ENCODE results near the gene ADAMTSL4. TPM values are rescaled to one million over a fixed set of nuclear protein-coding genes. Genes with fewer than 3 reads are reported as not detected.

Gene ADAMTSL4
- total RNA-seq, 1 donor from 2014 or later: 1.6 TPM

- DNase-seq (ENCODE audit: low read depth): no peak
- Histone ChIP-seq H3K4me3 (ENCODE audit: low read depth, low read length) (no peak overlapping the region), H3K27me3 (ENCODE audit: control insufficient read depth, insufficient read depth, low read length) (no peaks in the 10 kb centered on the region), H3K36me3 (ENCODE audit: control insufficient read depth, insufficient read depth, low read length) (peaks cover 4% of the 10 kb centered on the region)
- TF ChIP-seq CTCF (IDR thresholded peaks at IDR 0.05; ENCODE audit: insufficient read depth, low read length, severe bottlenecking): no peak
- FAIRE-seq: no peak
Observed at GRCh38 chr1:150551051-150551783, 2.0 kb downstream of the ADAMTSL4 start.

DNA sequence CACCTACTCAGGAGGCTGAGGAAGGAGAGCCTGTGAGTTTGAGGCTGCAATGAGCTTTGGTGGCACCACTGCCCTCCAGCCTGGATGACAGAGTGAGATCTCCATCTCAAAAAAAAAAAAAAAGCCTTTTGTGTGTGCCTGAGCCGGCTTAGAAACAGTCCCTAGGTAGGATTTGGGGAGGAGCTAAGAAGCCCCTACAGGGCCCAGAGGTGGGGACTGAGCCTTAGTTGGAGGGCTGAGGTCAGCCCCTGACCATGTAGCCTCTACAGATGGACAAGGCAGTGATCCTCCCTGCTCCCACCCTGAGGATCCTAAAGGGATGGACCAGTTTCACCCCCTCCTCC lies 2.5 kb downstream of the ADAMTSL4 start:
- Histone ChIP-seq H3K36me3 (ENCODE audit: control insufficient read depth, insufficient read depth, low read length) (peaks cover 4% of the 10 kb centered on the region), H3K4me3 (ENCODE audit: low read depth, low read length) (no peak overlapping the region), H3K27me3 (ENCODE audit: control insufficient read depth, insufficient read depth, low read length) (no peaks in the 10 kb centered on the region)
- DNase-seq (ENCODE audit: low read depth) (no peak), FAIRE-seq (no peak)
- no peak for TF ChIP-seq CTCF (IDR thresholded peaks at IDR 0.05; ENCODE audit: insufficient read depth, low read length, severe bottlenecking)

DNA sequence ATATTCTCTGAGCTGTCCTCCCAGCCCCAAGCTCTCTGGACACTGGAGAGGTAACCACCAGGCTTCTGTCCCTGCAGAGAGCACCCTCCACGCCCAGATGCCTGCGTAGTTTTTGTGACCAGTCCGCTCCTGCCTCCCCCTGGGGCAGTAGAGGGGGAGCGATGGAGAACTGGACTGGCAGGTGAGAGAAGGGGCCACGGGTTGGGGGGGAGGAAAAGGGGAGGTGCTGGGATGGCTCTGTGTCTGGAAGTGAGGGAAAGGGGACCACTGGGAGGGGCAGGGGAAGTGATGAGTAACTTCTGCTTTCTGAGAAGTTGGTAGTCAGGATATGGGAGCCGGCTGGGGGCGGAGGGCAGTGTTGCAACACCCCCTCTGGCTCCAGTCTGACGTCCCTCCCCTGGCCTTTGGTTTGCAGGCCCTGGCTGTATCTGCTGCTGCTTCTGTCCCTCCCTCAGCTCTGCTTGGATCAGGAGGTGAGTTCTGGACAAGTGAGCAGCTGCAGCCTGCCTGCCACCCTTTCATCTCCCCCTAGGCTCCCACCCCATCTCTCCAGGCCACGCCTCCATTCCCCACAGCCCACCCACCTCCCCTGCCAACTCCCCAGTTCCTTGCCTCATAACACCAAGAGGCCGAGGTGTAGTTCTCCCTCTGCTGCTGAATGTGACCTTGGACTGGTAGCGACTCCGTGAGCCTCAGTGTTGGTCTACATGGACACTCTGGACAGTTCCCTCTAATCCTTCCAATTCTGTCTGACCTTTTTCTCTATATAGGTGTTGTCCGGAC lies 3.1 kb downstream of the ADAMTSL4 start:
- no peak for TF ChIP-seq CTCF (IDR thresholded peaks at IDR 0.05; ENCODE audit: insufficient read depth, low read length, severe bottlenecking)
- Histone ChIP-seq H3K36me3 (ENCODE audit: control insufficient read depth, insufficient read depth, low read length) (peaks cover 7% of the 10 kb centered on the region), H3K27me3 (ENCODE audit: control insufficient read depth, insufficient read depth, low read length) (no peaks in the 10 kb centered on the region), H3K4me3 (ENCODE audit: low read depth, low read length) (no peak overlapping the region)
- DNase-seq (ENCODE audit: low read depth) (peak; percentile 87), FAIRE-seq (no peak)

DNA sequence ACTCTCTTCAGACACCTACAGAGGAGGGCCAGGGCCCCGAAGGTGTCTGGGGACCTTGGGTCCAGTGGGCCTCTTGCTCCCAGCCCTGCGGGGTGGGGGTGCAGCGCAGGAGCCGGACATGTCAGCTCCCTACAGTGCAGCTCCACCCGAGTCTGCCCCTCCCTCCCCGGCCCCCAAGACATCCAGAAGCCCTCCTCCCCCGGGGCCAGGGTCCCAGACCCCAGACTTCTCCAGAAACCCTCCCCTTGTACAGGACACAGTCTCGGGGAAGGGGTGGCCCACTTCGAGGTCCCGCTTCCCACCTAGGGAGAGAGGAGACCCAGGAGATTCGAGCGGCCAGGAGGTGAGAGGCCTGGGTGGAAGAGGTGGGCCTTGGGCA lies 3.7 kb downstream of the ADAMTSL4 start:
- FAIRE-seq: no peak
- H3K4me3 ChIP-seq (ENCODE audit: low read depth, low read length): no peak overlapping the region
- no peak for DNase-seq (ENCODE audit: low read depth)
- TF ChIP-seq CTCF (IDR thresholded peaks at IDR 0.05; ENCODE audit: insufficient read depth, low read length, severe bottlenecking): no peak
- H3K27me3 ChIP-seq (ENCODE audit: control insufficient read depth, insufficient read depth, low read length): no peaks in the 10 kb centered on the region
- H3K36me3 ChIP-seq (ENCODE audit: control insufficient read depth, insufficient read depth, low read length): peaks cover 7% of the 10 kb centered on the region

- no peak overlapping the region for H3K4me3 ChIP-seq (ENCODE audit: low read depth, low read length)
- no peak for TF ChIP-seq CTCF (IDR thresholded peaks at IDR 0.05; ENCODE audit: insufficient read depth, low read length, severe bottlenecking)
- H3K36me3 ChIP-seq (ENCODE audit: control insufficient read depth, insufficient read depth, low read length): peaks cover 9% of the 10 kb centered on the region
- DNase-seq (ENCODE audit: low read depth) (no peak), FAIRE-seq (no peak)
- H3K27me3 ChIP-seq (ENCODE audit: control insufficient read depth, insufficient read depth, low read length): no peaks in the 10 kb centered on the region
Observed at GRCh38 chr1:150553392-150554085, 4.3 kb downstream of the ADAMTSL4 start.
